Endodermal cell (in vitro differentiated cells): ENCODE results near the gene PHF2. TPM values are rescaled to one million over a fixed set of nuclear protein-coding genes. Genes with fewer than 3 reads are reported as not detected.

ENCODE experiments used
- DNase-seq: peaks from one replicate; pipeline ENCODE4 v3.0.0-alpha.2; 2017
- H3K27ac ChIP-seq: 2 replicates; pipeline ENCODE4 v1.5.1; 2013; ENCODE audit warnings: mild to moderate bottlenecking, low read depth, low read length, moderate library complexity
- H3K27me3 ChIP-seq: 2 replicates; pipeline ENCODE4 v1.6.1; 2013; ENCODE audit warnings: mild to moderate bottlenecking, low read length, moderate library complexity; ENCODE audit not compliant: insufficient read depth, control insufficient read depth, poor library complexity, severe bottlenecking
- H3K36me3 ChIP-seq: 2 replicates; pipeline ENCODE4 v1.7.0; 2013; ENCODE audit warnings: mild to moderate bottlenecking, low read length, moderate library complexity; ENCODE audit not compliant: control insufficient read depth, insufficient read depth
- H3K4me1 ChIP-seq: one replicate; pipeline ENCODE4 v1.7.0; 2013; ENCODE audit warnings: low read length; ENCODE audit not compliant: control insufficient read depth, insufficient read depth
- H3K4me3 ChIP-seq: 2 replicates; pipeline ENCODE4 v1.5.1; 2013; ENCODE audit warnings: mild to moderate bottlenecking, low read length, moderate library complexity
- H3K9ac ChIP-seq: 2 replicates; pipeline ENCODE4 v1.6.1; 2013; ENCODE audit warnings: mild to moderate bottlenecking, low read length, moderate library complexity; ENCODE audit not compliant: poor library complexity, severe bottlenecking; ENCODE audit errors: extremely low read depth
- H3K9me3 ChIP-seq: 2 replicates; pipeline ENCODE4 v1.6.1; 2013; ENCODE audit warnings: mild to moderate bottlenecking, low read length, moderate library complexity; ENCODE audit not compliant: control insufficient read depth
- H3K27ac Mint-ChIP-seq: 2 replicates; pipeline ENCODE4 v1.8.0; 2020; ENCODE audit warnings: mixed read lengths
- H3K27me3 Mint-ChIP-seq: 2 replicates; pipeline ENCODE4 v1.8.0; 2021; ENCODE audit warnings: mild to moderate bottlenecking, mixed read lengths; ENCODE audit not compliant: insufficient read depth
- H3K36me3 Mint-ChIP-seq: 2 replicates; pipeline ENCODE4 v1.8.0; 2020; ENCODE audit warnings: low read depth, mixed read lengths
- H3K4me1 Mint-ChIP-seq: 2 replicates; pipeline ENCODE4 v1.8.0; 2020; ENCODE audit warnings: mixed read lengths
- H3K4me3 Mint-ChIP-seq: 2 replicates; pipeline ENCODE4 v1.8.0; 2020; ENCODE audit warnings: mild to moderate bottlenecking, moderate library complexity, mixed read lengths
- H3K9me3 Mint-ChIP-seq: 2 replicates; pipeline ENCODE4 v1.8.0; 2020; ENCODE audit warnings: mild to moderate bottlenecking, mixed read lengths
- CTCF ChIP-seq: fragments of 200-600 bp; sonication (generic); conservative IDR thresholded peaks from 2 replicates; pipeline ENCODE4 v1.5.0; 2021; ENCODE audit warnings: antibody characterized with exemption, mild to moderate bottlenecking
- WGBS, 2 experiments: methylation state at CpG; one replicate each; pipeline versions ENCODE4 v1.1.5 to v1.1.7; 2013; ENCODE audit warnings: missing lambda C conversion rate in 2 of 2, mixed read lengths in 1 of 2; ENCODE audit not compliant: insufficient coverage in 1 of 2, insufficient read length in 1 of 2; 5-methylcytosine and 5-hydroxymethylcytosine counted together
- total RNA-seq, 2 donors: library from RNA; stranded (reverse); fragmentation: NEBNext Ultra II Directional in 1 of 2; extraction: Animal tissue kit (Norgen Biotek cat#: 25700) in 1 of 2; gene quantifications; 2 replicates in 1 of 2; 3 replicates in 1 of 2; pipeline ENCODE4 v1.2.1, GENCODE V29; 2021

The PHF2 gene
- total RNA-seq, 2 donors from 2014 or later = 17.1 to 20.2 TPM

- peaks cover 4% of the 10 kb centered on the region for H3K27me3 Mint-ChIP-seq
- no peak overlapping the region for H3K4me3 Mint-ChIP-seq
- Histone ChIP-seq H3K9me3 (peaks cover 9% of the 10 kb centered on the region), H3K4me3 (no peak overlapping the region), H3K36me3 (peaks cover 4% of the 10 kb centered on the region), H3K27ac (no peak overlapping the region), H3K4me1 (peaks cover 14% of the 10 kb centered on the region), H3K9ac (no peak overlapping the region), H3K27me3 (no peaks in the 10 kb centered on the region)
- DNase-seq = peak; percentile 37
- TF ChIP-seq CTCF = no peak
- H3K36me3 Mint-ChIP-seq = peaks cover 6% of the 10 kb centered on the region
- peaks cover 4% of the 10 kb centered on the region for H3K9me3 Mint-ChIP-seq
- H3K4me1 Mint-ChIP-seq = peaks cover 31% of the 10 kb centered on the region
- WGBS, 2 experiments = 84 to 85% methylated on average over 3 to 10 of the region's 10 CpGs
- H3K27ac Mint-ChIP-seq = no peak overlapping the region
Observed at GRCh38 chr9:93580654-93581380, 4.4 kb downstream of the PHF2 start.

- H3K36me3 ChIP-seq = peaks cover 4% of the 10 kb centered on the region
- Mint-ChIP-seq H3K27me3 (peaks cover 4% of the 10 kb centered on the region), H3K27ac (no peak overlapping the region), H3K4me1 (peaks cover 33% of the 10 kb centered on the region), H3K9me3 (peaks cover 4% of the 10 kb centered on the region), H3K36me3 (peaks cover 6% of the 10 kb centered on the region), H3K4me3 (no peak overlapping the region)
- peaks cover 14% of the 10 kb centered on the region for H3K4me1 ChIP-seq
- H3K27ac ChIP-seq = no peak overlapping the region
- no peaks in the 10 kb centered on the region for H3K27me3 ChIP-seq
- 57 to 66% methylated on average over 4 to 5 of the region's 5 CpGs for WGBS, 2 experiments
- no peak overlapping the region for H3K9ac ChIP-seq
- DNase-seq = peak; percentile 44
- H3K4me3 ChIP-seq = no peak overlapping the region
- H3K9me3 ChIP-seq = peaks cover 9% of the 10 kb centered on the region
- no peak for TF ChIP-seq CTCF
Observed at GRCh38 chr9:93582115-93582514, 5.7 kb downstream of the PHF2 start.

GRCh38 chr9:93582550-93582949 lies 6.2 kb downstream of the PHF2 start:
- H3K27ac ChIP-seq = no peak overlapping the region
- H3K4me1 ChIP-seq = peaks cover 14% of the 10 kb centered on the region
- H3K27me3 Mint-ChIP-seq = peaks cover 3% of the 10 kb centered on the region
- peaks cover 31% of the 10 kb centered on the region for H3K4me1 Mint-ChIP-seq
- peaks cover 4% of the 10 kb centered on the region for H3K9me3 Mint-ChIP-seq
- no peak overlapping the region for H3K4me3 ChIP-seq
- H3K27me3 ChIP-seq = no peaks in the 10 kb centered on the region
- peaks cover 6% of the 10 kb centered on the region for H3K36me3 Mint-ChIP-seq
- H3K4me3 Mint-ChIP-seq = no peak overlapping the region
- H3K9me3 ChIP-seq = peaks cover 9% of the 10 kb centered on the region
- DNase-seq = no peak
- no peak overlapping the region for H3K27ac Mint-ChIP-seq
- TF ChIP-seq CTCF = no peak
- 95 to 96% methylated on average over 3 of the region's 3 CpGs for whole genome bisulfite sequencing, 2 experiments
- H3K36me3 ChIP-seq = peaks cover 4% of the 10 kb centered on the region
- no peak overlapping the region for H3K9ac ChIP-seq
